Subcutaneous preadipocyte (primary cell): ENCODE results near the gene SH3RF1. TPM values are rescaled to one million over a fixed set of nuclear protein-coding genes. Genes with fewer than 3 reads are reported as not detected.

Experiments used
- total RNA-seq: library from RNA; depleted of rRNA; stranded (reverse); fragments of >200 nt; gene quantifications from 2 replicates; pipeline ENCODE4 v1.2.3, GENCODE V29; 2012

Gene SH3RF1
- 11.0 and 23.1 TPM in 2 replicates for total RNA-seq

DNA sequence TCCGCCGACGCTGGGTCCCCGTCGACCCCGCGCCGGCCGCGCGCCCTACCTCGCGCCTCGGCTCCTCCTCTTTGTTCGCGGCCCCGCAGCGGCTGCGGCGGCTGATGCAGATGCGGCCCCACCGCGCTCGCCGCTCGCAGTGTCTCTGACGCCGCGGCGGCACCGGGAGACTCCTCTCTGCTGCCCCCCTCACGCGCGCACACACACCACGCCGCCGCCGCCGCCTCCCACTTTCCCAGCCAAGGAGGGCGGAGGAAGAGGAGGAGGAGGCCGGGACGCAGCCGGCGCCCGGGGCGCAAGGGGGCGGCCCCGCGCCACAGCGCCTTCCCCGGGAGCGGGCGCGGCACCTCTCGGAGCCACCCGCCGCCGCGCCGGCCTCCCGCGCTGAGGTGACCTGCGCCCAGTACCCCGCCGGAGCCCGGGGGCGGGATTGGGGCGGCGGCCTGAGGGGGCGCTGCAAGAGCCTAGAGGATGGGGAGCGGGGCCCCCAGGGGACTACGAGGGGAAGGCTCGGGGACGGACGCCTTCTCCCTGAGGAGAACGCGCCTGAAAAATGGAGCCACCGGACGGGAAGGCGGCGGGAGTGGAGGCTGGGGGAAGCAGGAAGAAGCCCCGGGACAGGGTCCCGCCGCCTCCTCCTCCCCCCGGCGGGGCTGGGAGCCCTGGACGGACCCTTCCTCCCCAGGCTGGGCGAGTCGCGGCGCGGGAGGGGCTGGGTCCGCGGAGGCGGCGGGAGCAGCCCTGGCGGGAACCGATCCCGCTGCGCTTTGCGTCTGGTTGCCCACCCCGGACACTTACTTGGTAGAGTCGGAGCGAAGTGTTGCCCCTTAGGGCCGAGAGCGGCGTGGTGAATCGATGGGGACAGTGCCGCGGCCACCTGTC is at the start of gene SH3RF1:
Gene SH3RF1, minus strand, starts transcription at position 147 of the 882 bp plus-strand sequence. CDS start 1,744 bp downstream, outside the sequence.

